ENCODE measurements around the gene MPDZ. TPM values are rescaled to one million over a fixed set of nuclear protein-coding genes. Genes with fewer than 3 reads are reported as not detected.

MPDZ gene
- total RNA-seq, 2 donors from 2014 or later, result 2.3 to 8.1 TPM

DNA sequence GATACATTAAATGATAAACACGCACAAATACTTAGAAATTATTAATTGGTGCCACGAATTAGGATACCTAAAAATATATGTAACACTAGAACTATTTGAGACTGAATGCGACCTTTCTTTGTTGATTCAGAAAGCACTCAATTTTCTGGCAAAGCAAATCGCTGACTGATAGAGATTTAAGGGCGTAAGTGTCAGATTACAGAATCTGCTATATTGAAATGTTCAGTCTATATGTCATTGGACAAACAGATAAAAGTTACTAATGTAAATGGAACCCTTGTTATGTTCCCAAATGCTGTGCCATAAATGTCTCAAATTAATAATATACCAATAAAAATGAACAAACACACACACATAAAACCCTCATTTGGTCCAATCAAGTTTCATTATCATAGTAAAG is 137.9 kb downstream of the MPDZ start:
- H3K27ac ChIP-seq, result no peak overlapping the region
- no peaks in the 10 kb centered on the region for H3K27me3 ChIP-seq
- H3K4me3 ChIP-seq, result no peak overlapping the region
- H3K9me3 ChIP-seq, result no peaks in the 10 kb centered on the region
- H3K36me3 ChIP-seq, result no peaks in the 10 kb centered on the region
- no peak overlapping the region for H3K9ac ChIP-seq (ENCODE audit: low read depth in 2 of 2, low read length in 2 of 2)
- intact Hi-C loops (cut with DNase I), result no loop called here
- DNase-seq, result no peak
- TF ChIP-seq, protein P1, sequence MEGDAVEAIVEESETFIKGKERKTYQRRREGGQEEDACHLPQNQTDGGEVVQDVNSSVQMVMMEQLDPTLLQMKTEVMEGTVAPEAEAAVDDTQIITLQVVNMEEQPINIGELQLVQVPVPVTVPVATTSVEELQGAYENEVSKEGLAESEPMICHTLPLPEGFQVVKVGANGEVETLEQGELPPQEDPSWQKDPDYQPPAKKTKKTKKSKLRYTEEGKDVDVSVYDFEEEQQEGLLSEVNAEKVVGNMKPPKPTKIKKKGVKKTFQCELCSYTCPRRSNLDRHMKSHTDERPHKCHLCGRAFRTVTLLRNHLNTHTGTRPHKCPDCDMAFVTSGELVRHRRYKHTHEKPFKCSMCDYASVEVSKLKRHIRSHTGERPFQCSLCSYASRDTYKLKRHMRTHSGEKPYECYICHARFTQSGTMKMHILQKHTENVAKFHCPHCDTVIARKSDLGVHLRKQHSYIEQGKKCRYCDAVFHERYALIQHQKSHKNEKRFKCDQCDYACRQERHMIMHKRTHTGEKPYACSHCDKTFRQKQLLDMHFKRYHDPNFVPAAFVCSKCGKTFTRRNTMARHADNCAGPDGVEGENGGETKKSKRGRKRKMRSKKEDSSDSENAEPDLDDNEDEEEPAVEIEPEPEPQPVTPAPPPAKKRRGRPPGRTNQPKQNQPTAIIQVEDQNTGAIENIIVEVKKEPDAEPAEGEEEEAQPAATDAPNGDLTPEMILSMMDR (IDR thresholded peaks at IDR 0.05), result no peak
- no peaks in the 10 kb centered on the region for H3K4me1 ChIP-seq

DNA sequence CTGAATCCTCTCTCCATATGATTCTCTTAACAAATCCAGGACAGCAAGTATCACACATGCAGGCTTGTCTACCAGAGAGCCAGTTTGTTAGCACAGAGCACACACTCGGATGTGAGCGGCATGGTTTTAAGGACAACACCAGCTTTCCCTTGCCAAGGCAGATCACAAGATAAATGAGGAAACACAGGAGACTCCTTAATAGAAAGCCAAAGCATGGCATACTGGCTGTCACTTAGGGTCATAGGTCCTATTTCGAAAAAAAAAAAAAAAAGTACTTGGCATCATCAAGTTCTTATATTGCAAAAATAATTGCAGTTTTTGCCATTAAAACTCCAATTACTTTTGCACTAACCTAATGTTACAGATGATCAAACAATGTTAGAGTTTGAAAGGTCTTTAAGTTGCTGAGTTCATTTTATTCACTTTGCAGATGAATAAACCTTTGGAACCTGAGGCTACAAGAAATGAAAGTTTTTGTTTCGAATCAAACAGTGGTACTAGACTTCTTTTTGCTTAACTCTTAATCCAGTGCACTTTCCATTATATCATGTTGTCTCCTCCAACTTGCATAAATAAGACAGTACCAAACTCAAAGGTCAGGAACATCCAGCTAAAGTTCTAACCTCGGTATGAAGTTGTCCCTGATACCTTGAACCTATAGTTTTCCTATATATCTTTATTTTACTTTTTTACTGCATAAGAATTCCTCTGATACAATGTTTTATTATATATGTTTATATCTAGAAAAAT is 138.5 kb downstream of the MPDZ start:
- H3K27me3 ChIP-seq, result no peaks in the 10 kb centered on the region
- no peaks in the 10 kb centered on the region for H3K4me1 ChIP-seq
- no peaks in the 10 kb centered on the region for H3K36me3 ChIP-seq
- H3K27ac ChIP-seq, result no peak overlapping the region
- H3K9me3 ChIP-seq, result no peaks in the 10 kb centered on the region
- no peak for DNase-seq
- TF ChIP-seq, protein P1 (IDR thresholded peaks at IDR 0.05), result no peak
- intact Hi-C loops (cut with DNase I), result no loop called here
- H3K4me3 ChIP-seq, result no peak overlapping the region
- H3K9ac ChIP-seq (ENCODE audit: low read depth in 2 of 2, low read length in 2 of 2), result no peak overlapping the region

DNA sequence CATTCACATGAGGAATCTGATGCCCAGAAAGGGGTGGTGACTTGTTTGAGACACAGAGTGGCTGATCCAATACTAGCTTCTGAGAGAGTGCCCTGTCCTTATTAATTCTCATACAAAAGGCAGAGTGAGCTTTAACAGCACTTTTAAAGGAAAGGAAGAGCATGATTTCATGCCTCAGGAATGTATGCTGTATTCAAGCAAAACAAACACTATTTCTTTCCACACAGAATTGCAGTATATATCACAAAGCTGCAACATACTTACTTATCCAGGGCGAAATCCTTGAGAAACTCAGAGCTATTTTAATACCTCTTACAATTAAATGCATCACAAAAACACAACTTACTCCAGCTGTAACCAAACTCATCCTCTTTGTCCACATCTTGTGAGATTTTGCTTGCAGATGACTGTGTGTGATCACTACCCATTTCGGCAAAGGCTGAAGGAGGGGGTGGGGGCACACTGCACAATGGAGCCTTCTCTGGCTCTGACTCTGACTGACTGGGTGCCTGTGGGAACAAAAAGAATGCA is 139.8 kb downstream of the MPDZ start:
- Histone ChIP-seq H3K27me3 (no peaks in the 10 kb centered on the region), H3K4me1 (no peaks in the 10 kb centered on the region), H3K4me3 (no peak overlapping the region), H3K36me3 (no peaks in the 10 kb centered on the region), H3K9me3 (no peaks in the 10 kb centered on the region), H3K9ac (ENCODE audit: low read depth in 2 of 2, low read length in 2 of 2) (no peak overlapping the region), H3K27ac (no peak overlapping the region)
- TF ChIP-seq, protein P1 (IDR thresholded peaks at IDR 0.05), result no peak
- intact Hi-C loops (cut with DNase I), result no loop called here
- no peak for DNase-seq

DNA sequence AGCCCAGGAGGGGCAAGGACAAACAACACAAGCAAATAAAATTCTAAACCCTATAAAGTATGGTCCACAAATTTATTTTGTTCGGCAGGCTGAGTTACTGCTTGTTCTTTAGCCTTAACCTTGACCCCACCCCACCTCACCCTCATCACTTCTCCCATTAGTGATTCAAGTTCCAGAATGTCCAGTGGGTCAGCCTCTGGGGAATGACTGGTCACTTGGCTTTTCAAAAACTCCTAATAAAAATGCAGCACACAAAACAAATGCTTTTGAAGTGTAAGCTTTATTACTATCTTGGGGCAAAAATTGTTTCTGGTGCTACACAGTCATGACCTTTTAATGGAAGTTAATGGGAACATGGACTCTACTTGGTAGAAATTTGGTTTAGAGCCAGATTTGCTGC is 142.1 kb downstream of the MPDZ start:
- Histone ChIP-seq H3K9me3 (no peaks in the 10 kb centered on the region), H3K4me1 (no peaks in the 10 kb centered on the region), H3K27me3 (no peaks in the 10 kb centered on the region), H3K4me3 (no peak overlapping the region), H3K27ac (no peak overlapping the region), H3K36me3 (no peaks in the 10 kb centered on the region), H3K9ac (ENCODE audit: low read depth in 2 of 2, low read length in 2 of 2) (no peak overlapping the region)
- DNase-seq, result no peak
- intact Hi-C loops (cut with DNase I), result no loop called here
- TF ChIP-seq, protein P1 (IDR thresholded peaks at IDR 0.05), result no peak

DNA sequence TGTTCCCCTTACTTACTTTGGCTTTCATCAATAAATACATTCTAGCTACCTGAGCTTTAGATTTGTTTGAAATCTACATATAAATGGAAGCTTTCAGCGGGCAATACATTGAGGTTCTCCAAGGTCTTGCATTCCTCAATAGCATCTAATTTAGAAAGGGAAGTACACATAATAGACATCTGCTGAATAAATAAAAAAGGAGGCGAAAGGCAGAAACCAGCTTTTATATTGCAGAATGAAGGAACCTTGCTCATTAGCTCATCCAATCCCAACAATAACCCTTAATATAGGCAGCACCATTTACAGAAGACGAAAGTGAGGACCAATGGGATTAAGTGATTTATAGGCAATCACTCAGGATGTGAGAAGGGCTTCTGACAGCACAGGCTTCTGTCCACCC is 147.5 kb downstream of the MPDZ start:
- H3K9ac ChIP-seq (ENCODE audit: low read depth in 2 of 2, low read length in 2 of 2), result no peak overlapping the region
- DNase-seq, result no peak
- no peaks in the 10 kb centered on the region for H3K27me3 ChIP-seq
- no peaks in the 10 kb centered on the region for H3K4me1 ChIP-seq
- no peak overlapping the region for H3K27ac ChIP-seq
- H3K9me3 ChIP-seq, result no peaks in the 10 kb centered on the region
- intact Hi-C loops (cut with DNase I), result no loop called here
- H3K4me3 ChIP-seq, result no peak overlapping the region
- TF ChIP-seq, protein P1 (IDR thresholded peaks at IDR 0.05), result no peak
- no peaks in the 10 kb centered on the region for H3K36me3 ChIP-seq

All from colonic mucosa (tissue), 4 donors.